ENCODE results near the gene AP3B2.
A peak's percentile ranks its signal among the peaks of the same experiment; 100 is the strongest.
"Not testable (repeated sequence)": the region's sequence is repeated elsewhere in the genome, so short reads cannot be mapped to it uniquely, and the experiment has no call there.

Gene AP3B2, protein sequence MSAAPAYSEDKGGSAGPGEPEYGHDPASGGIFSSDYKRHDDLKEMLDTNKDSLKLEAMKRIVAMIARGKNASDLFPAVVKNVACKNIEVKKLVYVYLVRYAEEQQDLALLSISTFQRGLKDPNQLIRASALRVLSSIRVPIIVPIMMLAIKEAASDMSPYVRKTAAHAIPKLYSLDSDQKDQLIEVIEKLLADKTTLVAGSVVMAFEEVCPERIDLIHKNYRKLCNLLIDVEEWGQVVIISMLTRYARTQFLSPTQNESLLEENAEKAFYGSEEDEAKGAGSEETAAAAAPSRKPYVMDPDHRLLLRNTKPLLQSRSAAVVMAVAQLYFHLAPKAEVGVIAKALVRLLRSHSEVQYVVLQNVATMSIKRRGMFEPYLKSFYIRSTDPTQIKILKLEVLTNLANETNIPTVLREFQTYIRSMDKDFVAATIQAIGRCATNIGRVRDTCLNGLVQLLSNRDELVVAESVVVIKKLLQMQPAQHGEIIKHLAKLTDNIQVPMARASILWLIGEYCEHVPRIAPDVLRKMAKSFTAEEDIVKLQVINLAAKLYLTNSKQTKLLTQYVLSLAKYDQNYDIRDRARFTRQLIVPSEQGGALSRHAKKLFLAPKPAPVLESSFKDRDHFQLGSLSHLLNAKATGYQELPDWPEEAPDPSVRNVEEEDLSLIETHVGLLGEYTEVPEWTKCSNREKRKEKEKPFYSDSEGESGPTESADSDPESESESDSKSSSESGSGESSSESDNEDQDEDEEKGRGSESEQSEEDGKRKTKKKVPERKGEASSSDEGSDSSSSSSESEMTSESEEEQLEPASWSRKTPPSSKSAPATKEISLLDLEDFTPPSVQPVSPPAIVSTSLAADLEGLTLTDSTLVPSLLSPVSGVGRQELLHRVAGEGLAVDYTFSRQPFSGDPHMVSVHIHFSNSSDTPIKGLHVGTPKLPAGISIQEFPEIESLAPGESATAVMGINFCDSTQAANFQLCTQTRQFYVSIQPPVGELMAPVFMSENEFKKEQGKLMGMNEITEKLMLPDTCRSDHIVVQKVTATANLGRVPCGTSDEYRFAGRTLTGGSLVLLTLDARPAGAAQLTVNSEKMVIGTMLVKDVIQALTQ

DNA sequence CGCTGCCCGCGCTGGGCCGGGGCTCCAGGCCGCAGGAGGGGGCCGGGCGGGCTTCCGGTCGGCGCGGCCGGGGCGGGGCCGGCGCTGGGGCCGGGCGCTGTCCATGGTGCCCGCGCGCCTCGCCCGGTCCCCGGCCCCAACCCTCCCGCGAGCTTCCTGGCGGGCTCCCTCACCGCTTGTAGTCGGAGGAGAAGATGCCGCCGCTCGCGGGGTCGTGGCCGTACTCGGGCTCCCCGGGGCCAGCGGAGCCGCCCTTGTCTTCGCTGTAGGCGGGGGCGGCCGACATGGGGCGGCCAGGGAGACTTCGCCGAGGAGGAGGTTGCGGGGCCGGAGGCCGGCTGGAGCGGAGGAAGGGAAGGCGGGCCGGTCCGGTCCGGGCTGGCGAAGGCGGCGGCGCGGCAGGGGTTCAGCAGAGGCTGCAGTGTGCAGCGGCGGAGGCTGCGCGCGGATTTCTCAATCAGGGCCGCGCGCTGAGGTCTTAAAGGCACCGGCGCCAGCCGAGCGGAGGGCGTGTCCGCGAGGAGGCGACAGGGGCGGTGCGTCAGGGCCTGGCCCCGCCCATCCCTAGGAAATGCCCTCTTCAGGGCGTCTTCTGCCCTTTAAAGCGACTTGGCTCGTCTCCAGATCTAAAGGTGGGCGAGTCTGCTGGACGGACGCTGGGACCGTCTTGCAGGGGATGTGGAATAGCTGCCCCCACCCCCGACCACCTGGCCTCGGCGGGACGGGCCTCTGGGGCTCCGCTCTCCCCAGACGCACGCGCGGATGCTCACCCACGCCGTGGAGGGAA lies at the start of gene AP3B2:
Gene AP3B2, minus strand, starts transcription at position 455 of the 787 bp plus-strand sequence. Its CDS starts 169 bp downstream, at position 286.
- peak; percentile 85 for DNase-seq (ENCODE audit: low read depth, low spot score)

DNA sequence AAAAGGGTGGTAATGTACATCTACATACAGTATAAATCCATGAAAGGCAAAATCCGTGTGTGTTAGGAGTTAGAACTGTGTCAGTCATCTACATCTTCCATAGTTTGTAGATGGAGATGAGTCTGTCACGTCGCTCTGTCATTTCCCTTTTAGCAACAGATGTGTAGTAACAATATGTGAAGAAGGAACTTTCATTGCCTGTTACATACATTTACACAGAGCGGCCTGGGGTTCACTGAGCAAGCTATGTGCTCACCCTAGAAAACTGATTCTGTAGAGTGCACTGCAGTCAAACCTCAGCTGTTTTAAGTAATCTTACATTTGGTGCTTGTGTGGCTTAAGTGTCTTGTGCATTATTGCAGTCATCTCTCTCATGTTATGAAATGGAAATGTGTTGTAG lies 41.6 kb upstream of the AP3B2 start:
- no peak for DNase-seq (ENCODE audit: low read depth, low spot score)

DNA sequence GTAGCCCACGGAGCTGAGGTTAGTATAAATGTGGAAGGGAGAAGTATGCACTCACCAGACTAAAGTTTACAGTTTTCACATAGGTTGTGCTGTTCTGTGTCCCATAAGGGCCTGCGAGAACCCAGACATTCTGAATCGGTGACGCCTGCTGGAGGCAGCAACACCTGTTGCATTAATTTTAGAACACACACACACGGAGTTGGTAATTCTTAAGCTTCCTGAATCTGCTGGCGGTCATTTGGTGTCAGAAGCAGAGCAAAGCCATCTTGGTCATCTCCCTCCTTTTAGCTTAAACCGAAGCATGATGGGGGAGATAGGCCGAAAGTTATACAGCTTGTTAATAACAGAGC lies 41.1 kb upstream of the AP3B2 start:
- DNase-seq (ENCODE audit: low read depth, low spot score): no peak

DNA sequence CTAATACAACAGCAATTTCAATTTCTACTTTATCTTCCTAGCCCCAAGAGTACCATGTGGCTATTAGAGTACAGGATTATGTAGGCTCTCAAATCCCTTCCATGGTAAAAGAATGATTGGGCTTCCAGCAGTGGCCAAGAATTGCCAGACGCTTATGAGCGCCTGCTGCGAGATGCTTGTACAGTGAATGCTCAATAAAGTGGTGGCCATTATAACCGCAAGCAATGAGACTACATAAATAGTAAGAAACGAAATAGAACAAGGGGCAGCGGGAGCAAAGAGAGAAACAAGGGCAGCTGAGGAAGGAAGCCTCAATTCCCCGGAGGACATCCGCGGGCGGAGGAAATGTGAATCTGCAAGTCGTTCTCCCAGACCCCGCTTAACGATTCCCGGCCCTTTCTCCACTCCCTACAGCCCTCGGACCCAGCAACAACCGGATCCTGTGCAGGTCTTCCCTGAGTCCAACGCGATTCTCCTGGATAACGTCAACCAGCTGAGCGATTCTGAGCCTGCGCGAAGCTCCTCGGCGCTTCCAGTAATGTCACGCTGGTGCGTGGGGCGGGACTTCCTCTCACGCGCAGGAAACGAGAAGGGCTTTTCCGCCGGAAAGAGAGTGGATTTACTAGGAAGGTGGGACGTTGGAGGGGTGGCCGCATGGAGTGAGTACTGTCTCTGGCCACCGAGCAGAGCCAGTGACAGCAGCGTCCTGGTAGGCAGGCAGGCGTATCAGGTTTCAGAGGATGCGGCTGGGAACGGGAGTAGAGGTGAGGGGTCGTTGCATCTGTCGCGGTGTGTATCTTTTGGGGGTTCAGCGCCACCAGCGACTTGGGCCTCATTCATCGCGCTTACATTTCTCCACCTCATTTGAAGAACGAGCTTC lies 40.5 kb upstream of the AP3B2 start:
- peak; percentile 97 for DNase-seq (ENCODE audit: low read depth, low spot score)

DNA sequence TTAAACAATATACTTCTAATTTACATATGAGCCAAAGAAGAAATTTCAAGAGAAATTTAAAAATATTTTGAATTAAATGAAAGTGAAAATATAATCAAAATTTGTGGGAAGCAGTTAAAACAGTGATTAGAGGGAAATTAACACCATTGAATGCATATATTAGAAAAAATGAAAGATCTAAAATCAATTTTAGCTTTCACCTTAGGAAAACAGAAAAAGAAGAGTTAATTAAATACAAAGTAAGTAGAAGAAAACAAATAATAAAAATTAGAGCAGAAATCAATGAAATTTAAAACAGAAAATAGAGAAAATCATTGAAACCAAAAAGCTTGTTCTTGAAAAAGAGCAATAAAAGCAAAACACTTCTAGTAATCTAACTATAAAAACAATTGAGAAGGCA lies 38.6 kb upstream of the AP3B2 start:
- DNase-seq (ENCODE audit: low read depth, low spot score): no peak

DNA sequence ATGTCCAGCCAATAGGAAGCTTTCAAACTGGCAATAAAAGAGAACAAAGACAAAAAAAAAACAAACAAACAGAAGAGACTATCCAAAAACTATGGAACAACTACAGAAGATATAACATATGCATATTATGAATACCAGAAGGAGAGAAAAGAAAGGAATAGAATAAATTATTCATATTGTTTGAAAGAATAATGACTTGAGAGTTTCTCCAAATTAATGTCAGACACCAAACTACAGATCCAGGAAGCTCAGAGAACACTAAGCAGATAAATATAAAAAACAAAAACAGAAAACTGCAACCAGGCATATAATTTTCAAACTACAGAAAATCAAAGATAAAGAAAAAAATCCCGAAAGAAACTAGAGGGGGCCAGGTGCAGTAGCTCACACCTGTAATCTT lies 34.1 kb upstream of the AP3B2 start:
- DNase-seq (ENCODE audit: low read depth, low spot score): no peak

DNA sequence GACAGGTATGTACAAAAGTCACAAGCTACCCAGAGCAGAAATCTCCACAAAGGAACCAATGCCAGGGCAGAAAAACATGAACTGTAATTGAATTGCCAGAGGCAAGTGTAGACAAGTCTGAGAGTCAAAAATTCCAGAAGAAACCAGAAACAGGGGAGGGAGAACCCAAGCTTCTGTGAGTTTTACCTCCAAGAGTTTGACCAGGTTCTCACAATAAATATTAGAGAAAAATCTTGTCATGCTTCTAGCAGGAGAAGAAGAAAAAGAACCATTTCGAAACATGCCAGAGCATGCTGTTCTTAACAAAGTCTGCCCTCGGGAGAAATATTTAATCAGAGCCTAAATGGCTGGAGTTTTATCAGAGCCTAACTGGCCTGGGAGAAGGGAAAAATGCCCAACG lies 32.5 kb upstream of the AP3B2 start:
- peak; percentile 23 for DNase-seq (ENCODE audit: low read depth, low spot score)

DNA sequence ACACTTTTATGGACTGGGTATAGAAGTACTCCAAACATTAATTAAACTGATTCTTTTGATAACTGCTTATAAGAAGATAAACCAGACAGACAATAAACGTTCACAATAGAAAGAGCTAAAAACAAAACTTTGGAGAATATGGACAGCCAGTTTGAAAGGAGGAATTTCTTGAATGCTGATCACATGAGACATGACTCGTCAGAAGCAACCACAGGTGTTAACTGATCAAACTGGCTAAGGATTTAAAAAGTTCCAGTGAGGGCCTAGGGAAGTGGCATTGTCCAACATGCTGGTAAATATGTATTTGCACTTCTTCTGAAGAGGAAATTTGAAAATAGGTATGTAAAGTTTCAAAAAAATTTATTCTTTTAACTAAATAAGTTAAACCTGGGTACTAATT lies 29.4 kb upstream of the AP3B2 start:
- DNase-seq (ENCODE audit: low read depth, low spot score): peak; percentile 30

DNA sequence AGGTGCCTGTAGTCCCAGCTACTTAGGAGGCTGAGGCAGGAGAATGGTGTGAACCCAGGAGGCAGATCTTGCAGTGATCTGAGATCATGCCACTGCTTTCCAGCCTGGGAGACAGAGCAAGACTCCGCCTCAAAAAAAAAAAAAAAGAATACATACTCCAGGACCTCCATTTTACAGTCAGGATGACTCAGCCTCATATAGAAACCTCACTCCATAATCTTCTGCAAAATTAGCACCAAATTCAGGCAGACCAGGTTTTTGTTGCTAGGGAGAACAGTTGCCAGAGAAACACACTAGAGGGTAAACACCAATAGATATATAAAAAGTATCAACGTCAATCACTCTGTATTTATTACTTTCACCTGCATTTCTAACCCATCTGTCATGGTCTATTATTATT lies 28.3 kb upstream of the AP3B2 start:
- no peak for DNase-seq (ENCODE audit: low read depth, low spot score)

DNA sequence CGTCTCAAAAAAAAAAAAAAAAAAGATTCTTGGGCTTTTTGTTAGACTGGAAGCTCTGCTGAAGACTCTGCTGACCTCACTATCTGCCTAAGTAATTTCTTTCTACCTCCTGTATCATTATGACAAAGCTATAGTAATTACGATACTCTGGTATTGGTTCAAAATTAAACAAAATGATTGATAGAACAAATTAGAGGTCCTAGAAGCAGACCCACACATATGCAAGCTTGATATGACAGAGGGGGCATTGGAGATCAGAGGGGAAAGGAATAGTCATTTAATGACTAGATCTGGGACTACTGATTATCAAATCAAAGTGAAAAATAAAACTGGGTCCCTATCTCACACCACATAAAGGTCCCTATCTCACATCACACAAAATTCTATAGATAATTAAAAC lies 21.9 kb upstream of the AP3B2 start:
- no peak for DNase-seq (ENCODE audit: low read depth, low spot score)

DNA sequence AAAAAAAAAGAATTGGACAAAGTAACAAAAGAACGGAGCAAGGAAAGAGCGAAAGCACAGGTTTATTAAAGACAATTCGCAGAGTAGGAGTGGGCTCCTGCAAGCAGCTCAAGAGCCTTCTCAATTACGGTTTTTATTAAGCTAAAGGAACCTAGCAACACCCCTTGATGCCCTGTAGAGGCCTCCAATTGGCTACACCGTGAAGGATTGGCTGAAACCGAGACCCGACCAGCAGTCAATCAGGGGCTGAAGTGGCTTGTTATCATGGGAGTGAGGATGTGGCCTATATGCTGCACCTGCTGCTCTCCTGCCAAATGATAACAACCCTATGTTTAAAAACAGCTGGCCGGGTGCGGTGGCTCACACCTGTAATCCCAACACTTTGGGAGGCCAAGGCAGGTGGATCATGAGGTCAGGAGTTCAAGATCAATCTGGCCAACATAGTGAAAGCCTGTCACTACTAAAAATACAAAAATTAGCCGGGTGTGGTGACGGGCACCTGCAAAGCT lies 20.4 kb upstream of the AP3B2 start:
- no peak for DNase-seq (ENCODE audit: low read depth, low spot score)

DNA sequence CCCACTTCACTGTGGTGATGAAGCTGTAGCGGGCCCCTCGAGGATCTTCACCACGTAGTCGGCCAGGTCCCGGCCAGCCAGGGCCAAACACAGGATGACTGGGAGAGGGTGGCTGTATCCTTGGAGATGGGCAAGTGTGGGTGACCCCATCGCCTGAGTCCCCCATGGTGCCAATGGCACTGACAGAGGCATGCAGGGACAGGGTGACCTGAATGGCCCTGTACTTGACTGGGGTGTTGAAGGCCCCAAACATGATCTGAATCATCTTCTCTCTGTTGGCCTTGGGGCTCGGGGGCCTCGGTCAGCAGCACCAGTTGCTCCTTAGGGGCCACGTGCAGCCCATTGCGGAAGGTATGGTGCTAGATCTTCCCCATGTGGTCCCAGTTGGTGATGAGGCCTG lies 17.1 kb upstream of the AP3B2 start:
- no peak for DNase-seq (ENCODE audit: low read depth, low spot score)

DNA sequence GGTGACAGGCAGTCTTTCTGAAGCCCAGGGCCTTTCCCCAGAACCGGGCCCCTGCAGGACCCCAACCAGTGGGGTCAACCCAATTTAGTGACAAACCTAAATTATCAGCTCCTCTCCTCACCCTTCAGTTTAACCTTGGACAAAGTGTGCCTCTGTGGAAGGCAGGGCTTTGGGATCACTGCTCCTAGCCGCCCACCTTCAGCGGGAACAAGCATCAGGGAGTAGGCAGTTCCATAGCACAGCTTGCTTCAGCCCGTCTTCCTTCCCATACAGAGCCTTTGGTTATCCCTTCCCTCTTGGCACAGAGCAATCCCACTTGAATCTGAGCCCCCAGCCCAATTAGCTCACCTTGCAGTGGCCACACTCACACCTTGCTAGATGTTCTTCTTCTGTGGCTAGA lies 5.3 kb upstream of the AP3B2 start:
- no peak for DNase-seq (ENCODE audit: low read depth, low spot score)

DNA sequence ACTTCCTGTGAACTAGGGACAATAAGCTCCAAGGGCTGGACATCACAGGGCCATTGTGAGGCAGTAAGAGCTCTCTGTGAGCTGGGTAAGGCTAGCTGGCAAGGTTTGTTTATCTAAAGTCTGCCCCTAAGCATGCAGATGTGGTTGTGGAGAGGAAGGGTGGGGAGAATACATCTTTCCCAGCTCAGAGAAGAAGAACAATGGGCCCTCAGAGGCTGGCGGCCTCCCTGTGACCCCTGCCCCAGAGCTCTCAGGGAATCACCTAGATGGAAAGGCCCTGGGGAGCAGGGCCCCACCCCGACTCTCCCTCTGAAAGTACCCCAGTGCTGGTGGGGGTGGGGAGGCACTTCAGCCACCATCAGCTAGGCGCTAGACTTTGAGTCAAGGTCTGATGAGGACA lies 4.3 kb upstream of the AP3B2 start:
- no peak for DNase-seq (ENCODE audit: low read depth, low spot score)

DNA sequence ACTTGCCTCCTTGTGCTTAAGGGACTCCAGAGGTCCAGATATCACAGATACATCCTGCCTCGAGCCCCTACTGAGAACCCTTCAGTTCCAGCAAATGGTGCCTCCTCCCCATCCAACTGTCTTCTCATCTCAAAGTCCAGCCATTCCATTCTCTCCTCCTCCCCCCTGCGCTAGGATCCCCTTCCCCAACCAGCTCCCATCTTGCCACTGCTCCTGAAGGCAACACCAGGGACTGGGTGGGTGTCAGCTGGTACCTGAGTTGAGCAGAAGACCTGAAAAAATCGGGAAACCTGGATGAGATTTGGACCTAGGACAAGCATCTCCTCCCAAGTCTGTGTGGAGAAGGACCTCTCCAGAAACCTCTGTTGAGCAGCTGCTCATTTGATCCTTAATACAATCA lies 2.4 kb upstream of the AP3B2 start:
- DNase-seq (ENCODE audit: low read depth, low spot score): no peak

DNA sequence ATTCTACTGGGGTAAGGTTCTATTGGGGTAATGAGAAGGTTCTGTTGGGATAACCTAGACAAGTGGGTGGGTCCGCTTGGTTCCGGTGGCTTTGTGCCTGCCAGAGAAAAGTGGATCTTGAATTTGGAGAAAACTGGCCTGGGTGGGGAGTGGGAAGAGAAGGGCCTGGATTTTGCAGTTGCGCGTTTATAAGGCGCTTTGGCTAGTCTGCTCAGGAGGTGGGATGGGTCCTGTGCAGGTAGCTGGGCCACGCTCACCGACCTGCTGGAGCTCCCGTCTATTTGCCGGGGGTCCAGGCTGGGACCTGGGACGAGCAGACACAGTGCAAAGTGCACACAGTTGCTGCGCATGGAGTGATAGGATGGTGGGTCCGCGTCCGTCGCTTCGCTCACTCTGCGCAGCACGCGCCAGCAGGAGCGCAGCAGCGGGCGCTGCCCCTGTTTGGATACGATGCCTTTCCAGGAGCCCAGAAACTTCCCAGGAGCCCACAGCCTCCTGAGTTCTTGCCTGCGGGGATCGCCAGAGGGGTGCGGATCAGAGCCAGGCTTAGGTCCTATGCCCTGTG lies 1.3 kb upstream of the AP3B2 start:
- DNase-seq (ENCODE audit: low read depth, low spot score): no peak

DNA sequence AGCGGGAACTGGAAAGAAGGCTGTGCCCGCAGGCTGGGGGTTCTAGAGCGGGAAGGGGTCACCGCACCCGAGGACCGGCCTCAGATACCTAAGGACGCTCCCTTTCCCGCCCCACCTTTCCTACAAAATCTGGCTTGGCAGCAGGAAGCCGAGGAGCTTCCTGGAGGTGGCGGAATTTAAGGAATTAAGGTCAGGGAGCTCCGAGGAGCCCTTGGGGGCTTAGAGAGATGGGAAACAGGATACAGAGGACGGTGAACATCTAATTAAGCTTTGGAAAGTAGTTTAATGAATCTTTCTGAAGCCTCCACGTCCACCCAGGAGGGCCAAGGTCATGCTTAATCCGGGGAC lies 507 bp upstream of the AP3B2 start:
- no peak for DNase-seq (ENCODE audit: low read depth, low spot score)

DNA sequence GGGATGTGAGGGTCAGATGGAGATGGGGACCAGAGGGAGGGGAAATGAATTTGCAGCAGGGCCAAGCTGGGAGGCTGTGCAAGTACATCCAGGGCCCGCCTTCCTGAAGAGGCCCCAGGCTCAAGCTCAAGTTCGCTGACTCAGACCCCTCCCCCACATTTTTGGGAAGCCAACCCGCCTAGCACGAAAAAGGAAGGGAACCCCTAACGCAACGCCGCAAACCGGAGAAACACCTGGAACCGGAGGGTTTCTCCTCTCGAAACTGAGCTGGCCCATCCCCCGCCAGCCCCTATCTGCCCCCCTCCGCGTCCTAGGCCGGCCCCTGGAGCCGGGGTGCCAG lies 624 bp downstream of the AP3B2 start:
- DNase-seq (ENCODE audit: low read depth, low spot score): no peak

DNA sequence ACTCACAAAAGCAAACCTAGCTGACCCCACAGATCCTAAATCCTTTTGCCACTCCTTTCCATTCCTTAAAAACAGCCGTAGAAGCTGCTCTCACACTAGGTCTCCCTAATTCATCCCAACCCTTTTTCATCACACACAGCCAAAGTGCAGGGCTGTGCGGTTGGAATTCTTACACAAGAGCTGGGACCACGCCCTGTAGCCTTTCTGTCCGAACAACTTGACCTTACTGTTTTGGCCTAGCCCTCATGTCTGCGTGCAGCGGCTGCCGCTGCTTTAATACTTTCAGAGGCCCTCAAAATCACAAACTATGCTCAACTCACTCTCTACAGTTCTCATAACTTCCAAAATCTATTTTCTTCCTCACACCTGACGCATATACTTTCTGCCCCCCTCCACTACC lies 3.8 kb downstream of the AP3B2 start:
- DNase-seq (ENCODE audit: low read depth, low spot score): not testable (repeated sequence)

DNA sequence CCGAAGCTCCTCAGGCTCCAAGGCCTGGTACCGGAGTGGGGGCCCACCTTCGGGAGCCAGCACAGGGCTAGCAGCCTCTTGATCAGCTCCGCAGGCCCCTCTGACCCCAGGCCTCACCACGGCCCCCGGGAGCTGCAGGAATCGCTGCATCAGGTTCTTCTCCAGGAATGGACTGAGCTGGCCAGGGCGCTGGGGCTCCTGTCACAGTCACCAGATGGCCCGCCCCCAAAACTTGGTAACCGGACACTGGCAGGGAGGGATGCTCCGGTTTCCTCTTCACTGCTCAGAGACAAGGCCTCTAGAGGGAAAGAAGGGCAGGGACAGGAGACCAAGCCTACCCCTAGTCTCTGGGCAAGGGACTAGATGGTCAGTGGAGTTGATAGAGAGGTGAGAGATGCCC lies 9.9 kb downstream of the AP3B2 start:
- DNase-seq (ENCODE audit: low read depth, low spot score): no peak
